ENCODE measurements around the gene CASP9. TPM values are rescaled to one million over a fixed set of nuclear protein-coding genes. Genes with fewer than 3 reads are reported as not detected.

CASP9 gene
- total RNA-seq, 1 experiment from 2014 or later, result 17.1 TPM

DNA sequence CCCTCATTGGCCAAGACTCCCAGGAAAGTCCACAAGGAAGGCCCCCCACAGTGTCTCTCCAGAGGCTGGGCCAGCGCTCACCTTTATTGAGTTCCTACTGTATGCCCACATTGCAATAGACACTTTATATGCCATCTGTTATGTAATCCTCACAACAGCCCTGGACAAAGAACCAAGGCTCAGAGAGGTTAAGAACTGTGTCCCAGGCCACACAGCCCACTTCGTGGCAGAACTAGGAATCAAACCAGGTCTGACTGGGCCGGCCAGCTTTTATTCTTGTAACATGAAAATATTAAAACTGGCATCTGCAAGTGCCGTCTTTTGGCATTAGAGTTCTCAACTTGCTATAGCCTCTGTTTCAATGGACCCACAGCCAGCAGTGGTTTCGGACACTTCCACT, 81.3 kb downstream of the CASP9 start:
- no peak for DNase-seq (ENCODE audit: low read depth, low spot score)
- in situ Hi-C loops (cut with HindIII; ENCODE audit: low pct_unique_long_range_greater_than_20kb, low sequenced_read_pairs), result no loop called here

DNA sequence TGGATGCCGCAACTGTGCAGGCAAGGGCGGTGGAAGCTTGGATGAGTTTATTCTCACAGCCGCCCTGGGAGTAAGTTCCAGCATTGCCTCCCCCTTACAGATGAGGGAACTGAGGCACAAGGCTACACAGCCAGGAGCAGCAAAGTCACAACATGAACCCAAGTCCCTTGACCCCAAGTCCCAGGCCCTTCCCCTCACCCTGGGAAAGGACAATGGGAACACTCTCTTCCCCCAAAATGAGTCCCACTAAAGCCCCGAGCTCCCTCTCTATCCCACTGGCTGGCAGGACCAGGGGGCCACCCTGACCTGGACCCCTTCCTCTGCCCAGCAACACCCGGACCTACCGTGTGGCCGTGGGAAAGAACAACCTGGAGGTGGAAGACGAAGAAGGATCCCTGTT, 81.9 kb downstream of the CASP9 start:
- in situ Hi-C loops (cut with HindIII; ENCODE audit: low pct_unique_long_range_greater_than_20kb, low sequenced_read_pairs), result no loop called here
- no peak for DNase-seq (ENCODE audit: low read depth, low spot score)

Small RNA genes lying within 50 kb of the gene (small RNA-seq; reads per million reads assigned to genes)
- gene SCARNA21B, result 0.02 to 0.43 reads per million in 2 experiments

Other genes with a start within 250 kb of the CASP9 start
- 31.9 and 35.3 TPM in 2 replicates for gene EFHD2, start 114.3 kb downstream of the CASP9 start, total RNA-seq (2014; rRNA removed; shearing (Covaris generic))
- not detected in 2 replicates for gene CTRC, start 85.8 kb downstream of the CASP9 start, total RNA-seq (2014; rRNA removed; shearing (Covaris generic))
- gene CELA2A, start 67.5 kb downstream of the CASP9 start, total RNA-seq (2014; rRNA removed; shearing (Covaris generic)), result not detected in 2 replicates
- not detected in 2 replicates for gene CELA2B, start 48.1 kb downstream of the CASP9 start, total RNA-seq (2014; rRNA removed; shearing (Covaris generic))
- 11.5 and 15.1 TPM in 2 replicates for gene DNAJC16, start 2.6 kb upstream of the CASP9 start, total RNA-seq (2014; rRNA removed; shearing (Covaris generic))
- gene AGMAT, start 60.8 kb upstream of the CASP9 start, total RNA-seq (2014; rRNA removed; shearing (Covaris generic)), result 0.05 TPM in 1 of 2 replicates, not detected in the other
- gene DDI2, start 93.2 kb upstream of the CASP9 start, total RNA-seq (2014; rRNA removed; shearing (Covaris generic)), result 18.6 and 18.8 TPM in 2 replicates
- gene PLEKHM2, start 160.1 kb upstream of the CASP9 start, total RNA-seq (2014; rRNA removed; shearing (Covaris generic)), result 37.6 TPM in 2 replicates
- 0.40 and 1.3 TPM in 2 replicates for gene SLC25A34, start 212.0 kb upstream of the CASP9 start, total RNA-seq (2014; rRNA removed; shearing (Covaris generic))
- not detected in 2 replicates for gene TMEM82, start 218.3 kb upstream of the CASP9 start, total RNA-seq (2014; rRNA removed; shearing (Covaris generic))
- gene FBLIM1, start 234.6 kb upstream of the CASP9 start, total RNA-seq (2014; rRNA removed; shearing (Covaris generic)), result 0.77 and 1.0 TPM in 2 replicates

All from SK-MEL-5 (cell line).